Mesodermal cell (in vitro differentiated cells): ENCODE results near the gene DGAT2.
"Not testable (repeated sequence)": the region's sequence is repeated elsewhere in the genome, so short reads cannot be mapped to it uniquely, and the experiment has no call there.

Experiments used
- H3K27ac ChIP-seq: 2 replicates; pipeline ENCODE4 v1.7.0; 2013; ENCODE audit warnings: mild to moderate bottlenecking, low read depth, low read length, moderate library complexity; ENCODE audit not compliant: severe bottlenecking
- H3K36me3 ChIP-seq: 2 replicates; pipeline ENCODE4 v1.7.1; 2013; ENCODE audit warnings: mild to moderate bottlenecking, low read length, moderate library complexity; ENCODE audit not compliant: control insufficient read depth, insufficient read depth
- H3K4me1 ChIP-seq: one replicate; pipeline ENCODE4 v1.7.1; 2013; ENCODE audit warnings: mild to moderate bottlenecking, low read length; ENCODE audit not compliant: insufficient read depth, control insufficient read depth, poor library complexity, severe bottlenecking
- H3K4me3 ChIP-seq: 2 replicates; pipeline ENCODE4 v1.7.0; 2013; ENCODE audit warnings: low read length, control low read depth, mild to moderate bottlenecking; ENCODE audit not compliant: insufficient read depth, poor library complexity, severe bottlenecking; ENCODE audit errors: extremely low read depth
- H3K9me3 ChIP-seq: 2 replicates; pipeline ENCODE4 v1.7.1; 2013; ENCODE audit warnings: mild to moderate bottlenecking, low read length, moderate library complexity; ENCODE audit not compliant: control insufficient read depth
- WGBS, 2 experiments: methylation state at CpG; one replicate each; pipeline ENCODE4 v1.1.5; 2013; ENCODE audit warnings: missing lambda C conversion rate in 2 of 2; ENCODE audit not compliant: insufficient coverage in 2 of 2; 5-methylcytosine and 5-hydroxymethylcytosine counted together

Gene DGAT2

DNA sequence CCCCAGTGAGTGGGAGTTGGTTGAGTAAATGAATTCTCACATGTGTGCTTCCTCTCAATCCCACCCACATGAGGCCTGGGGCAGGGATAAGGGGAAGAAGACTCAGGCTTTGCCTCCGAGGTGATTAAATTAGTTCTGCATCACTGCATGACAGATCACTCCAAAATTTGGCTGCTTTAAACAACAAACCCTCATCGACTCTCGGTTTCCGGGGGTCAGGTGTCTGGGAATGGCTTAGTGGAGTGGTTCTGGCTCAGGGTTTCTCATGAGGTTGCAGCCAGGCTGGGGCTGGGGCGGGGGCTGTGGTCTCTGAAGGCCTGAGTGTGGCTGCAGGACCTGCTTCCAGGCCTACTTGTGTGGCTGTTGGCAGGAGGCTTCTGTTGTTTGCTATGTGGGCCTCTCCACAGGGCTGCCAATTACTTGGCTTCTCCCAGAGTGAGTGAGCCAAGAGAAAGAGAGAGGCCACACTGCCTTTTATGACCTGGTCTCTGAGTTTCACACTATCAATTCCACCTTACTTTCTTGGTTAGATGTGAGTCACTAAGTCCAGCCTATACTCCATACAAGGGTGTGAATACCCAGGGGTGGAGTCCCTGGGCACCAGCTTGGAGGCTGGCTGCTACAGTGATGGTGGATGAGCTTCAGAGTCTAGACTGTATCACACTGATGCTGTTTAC, 35.0 kb upstream of the DGAT2 start:
- no peak overlapping the region for H3K4me3 ChIP-seq
- no peaks in the 10 kb centered on the region for H3K9me3 ChIP-seq
- 78 to 100% methylated on average over 1 to 3 of the region's 5 CpGs for WGBS, 2 experiments
- no peaks in the 10 kb centered on the region for H3K36me3 ChIP-seq
- H3K27ac ChIP-seq, result no peak overlapping the region
- no peaks in the 10 kb centered on the region for H3K4me1 ChIP-seq

DNA sequence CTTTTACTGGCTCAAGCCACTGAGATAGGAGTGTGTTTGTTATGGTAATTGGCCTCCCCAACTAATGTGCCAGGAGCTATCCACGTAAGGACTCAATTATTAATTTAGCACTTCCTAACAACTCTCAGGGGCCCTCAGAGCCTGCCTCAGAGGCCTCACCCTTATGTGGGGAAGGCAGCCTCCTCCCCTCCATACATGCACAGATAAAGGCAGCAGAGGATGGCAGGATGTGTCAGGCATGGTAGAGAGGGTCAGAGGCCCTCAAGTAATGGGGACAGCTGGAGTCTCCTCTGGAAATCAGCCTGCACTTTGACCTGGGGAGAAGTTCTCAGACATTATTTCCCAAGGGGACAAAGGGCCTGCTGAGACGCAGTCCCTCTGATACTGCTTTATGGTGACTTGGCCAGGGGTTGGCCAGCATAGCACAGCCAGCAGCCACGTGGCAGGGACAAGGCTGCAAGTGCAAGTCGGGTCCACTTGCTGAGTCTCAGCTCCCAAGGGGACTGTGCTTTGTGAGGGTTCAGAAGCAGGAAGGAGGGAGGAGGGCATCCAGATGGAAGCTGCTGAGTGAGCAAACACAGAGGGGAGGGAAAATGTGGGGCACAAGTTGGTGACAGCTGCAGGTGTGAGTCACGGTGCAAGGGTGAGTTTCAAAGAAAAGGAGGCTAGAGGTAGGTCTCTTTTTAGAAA, 33.9 kb upstream of the DGAT2 start:
- H3K36me3 ChIP-seq, result no peaks in the 10 kb centered on the region
- H3K27ac ChIP-seq, result no peak overlapping the region
- H3K4me3 ChIP-seq, result no peak overlapping the region
- no peaks in the 10 kb centered on the region for H3K4me1 ChIP-seq
- 91 to 93% methylated on average over 4 of the region's 5 CpGs for WGBS, 2 experiments
- peaks cover 2% of the 10 kb centered on the region for H3K9me3 ChIP-seq

DNA sequence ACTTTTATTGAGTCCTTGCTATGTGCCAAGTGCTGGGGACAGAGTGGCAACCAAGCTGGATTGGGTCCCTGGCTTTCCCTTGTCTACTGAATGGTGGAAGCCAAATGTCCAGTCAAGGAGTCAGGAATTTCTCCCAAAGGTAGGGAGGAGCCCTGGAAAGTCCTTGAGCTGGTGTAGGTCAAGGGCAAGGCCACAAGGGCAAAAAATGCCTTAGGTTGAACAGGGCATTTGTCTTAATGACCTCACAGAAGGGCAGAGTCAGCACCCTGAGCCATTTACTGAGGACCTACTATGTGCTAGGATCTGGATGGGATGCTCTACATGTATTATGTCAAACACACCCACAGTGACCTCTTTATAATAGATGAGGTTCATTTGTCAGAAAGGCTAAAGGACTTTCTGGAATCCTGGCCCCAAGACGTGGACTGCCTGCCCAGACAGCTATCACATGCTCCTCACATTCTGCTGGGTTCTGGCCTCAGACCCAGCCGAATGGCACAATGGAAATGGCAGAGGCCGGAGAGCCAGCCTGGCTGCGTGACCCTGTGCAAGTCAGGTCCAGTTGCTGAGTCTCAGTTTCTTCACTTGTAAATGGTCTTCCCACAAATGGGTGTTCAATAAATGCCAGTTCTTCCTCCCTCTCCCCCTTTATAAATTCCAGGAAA, 33.3 kb upstream of the DGAT2 start:
- no peak overlapping the region for H3K4me3 ChIP-seq
- no peaks in the 10 kb centered on the region for H3K36me3 ChIP-seq
- no peak overlapping the region for H3K27ac ChIP-seq
- no peaks in the 10 kb centered on the region for H3K4me1 ChIP-seq
- 96 to 100% methylated on average over 3 to 4 of the region's 4 CpGs for WGBS, 2 experiments
- peaks cover 2% of the 10 kb centered on the region for H3K9me3 ChIP-seq

DNA sequence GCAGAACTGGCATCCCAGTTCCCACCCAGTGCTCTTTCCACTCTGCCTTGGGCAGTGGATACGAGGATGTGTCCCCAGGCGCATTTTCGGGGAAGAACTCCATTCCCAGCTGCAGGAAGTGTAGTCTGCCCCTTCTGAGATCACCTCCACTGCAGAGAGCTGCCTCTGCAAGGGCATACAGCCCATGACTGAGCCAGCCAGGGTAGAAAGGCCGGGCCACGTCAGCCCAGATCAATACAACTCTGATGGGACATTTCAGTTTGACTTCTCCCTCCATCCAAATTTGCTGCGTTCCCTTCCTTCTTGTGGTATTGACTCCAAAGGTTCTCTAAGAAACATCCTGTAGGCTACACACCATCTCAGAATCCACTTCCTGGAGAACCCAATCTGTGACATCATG, 31.3 kb upstream of the DGAT2 start:
- Histone ChIP-seq H3K4me1 (no peaks in the 10 kb centered on the region), H3K27ac (no peak overlapping the region), H3K36me3 (no peaks in the 10 kb centered on the region), H3K4me3 (no peak overlapping the region), H3K9me3 (peaks cover 2% of the 10 kb centered on the region)
- WGBS, 2 experiments, result 92 to 93% methylated on average over 4 to 6 of the region's 6 CpGs

DNA sequence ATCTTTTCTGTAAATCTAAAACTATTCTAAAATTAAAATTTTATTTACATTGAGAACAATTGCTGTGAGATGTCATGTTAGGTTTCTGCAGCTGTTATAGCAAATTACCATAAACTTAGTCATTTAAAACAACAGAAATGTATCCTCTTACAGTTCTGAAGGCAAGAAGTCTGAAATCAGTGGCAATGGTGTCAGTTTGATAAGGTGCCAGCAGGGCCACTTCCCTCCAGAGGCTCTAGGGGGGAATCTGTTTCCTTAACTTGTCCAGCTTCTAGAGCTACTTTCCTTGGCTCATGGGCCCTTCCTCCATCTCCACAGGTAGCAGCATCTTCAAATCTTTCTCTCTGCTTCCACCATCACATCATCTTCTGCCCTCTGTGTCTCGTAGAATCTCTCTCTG, 27.9 kb upstream of the DGAT2 start:
- WGBS, 2 experiments, result 87 to 90% methylated on average over 1 of the region's 1 CpG
- Histone ChIP-seq H3K4me1 (no peaks in the 10 kb centered on the region), H3K9me3 (peaks cover 2% of the 10 kb centered on the region), H3K27ac (no peak overlapping the region), H3K4me3 (no peak overlapping the region), H3K36me3 (no peaks in the 10 kb centered on the region)

DNA sequence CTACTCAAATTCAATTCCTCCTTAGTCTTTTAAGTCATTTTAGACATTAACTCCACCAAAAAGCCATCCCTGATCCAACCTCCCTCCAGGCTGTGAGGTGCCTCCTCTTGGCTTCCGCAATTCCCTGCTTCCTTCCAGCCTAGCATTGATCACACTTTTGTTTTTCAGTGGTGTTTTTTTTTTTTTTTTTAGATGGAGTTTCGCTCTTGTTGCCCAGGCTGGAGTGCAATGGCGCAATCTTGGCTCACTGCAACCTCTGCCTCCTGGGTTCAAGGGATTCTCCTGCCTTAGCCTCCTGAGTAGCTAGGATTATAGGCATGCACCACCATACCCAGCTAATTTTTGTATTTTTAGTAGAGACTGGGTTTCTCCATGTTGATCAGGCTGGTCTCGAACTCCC, 25.4 kb upstream of the DGAT2 start:
- H3K4me1 ChIP-seq, H3K27ac ChIP-seq, H3K9me3 ChIP-seq, H3K36me3 ChIP-seq, H3K4me3 ChIP-seq: not testable (repeated sequence)
- 67 to 94% methylated on average over 1 to 2 of the region's 4 CpGs for WGBS, 2 experiments

DNA sequence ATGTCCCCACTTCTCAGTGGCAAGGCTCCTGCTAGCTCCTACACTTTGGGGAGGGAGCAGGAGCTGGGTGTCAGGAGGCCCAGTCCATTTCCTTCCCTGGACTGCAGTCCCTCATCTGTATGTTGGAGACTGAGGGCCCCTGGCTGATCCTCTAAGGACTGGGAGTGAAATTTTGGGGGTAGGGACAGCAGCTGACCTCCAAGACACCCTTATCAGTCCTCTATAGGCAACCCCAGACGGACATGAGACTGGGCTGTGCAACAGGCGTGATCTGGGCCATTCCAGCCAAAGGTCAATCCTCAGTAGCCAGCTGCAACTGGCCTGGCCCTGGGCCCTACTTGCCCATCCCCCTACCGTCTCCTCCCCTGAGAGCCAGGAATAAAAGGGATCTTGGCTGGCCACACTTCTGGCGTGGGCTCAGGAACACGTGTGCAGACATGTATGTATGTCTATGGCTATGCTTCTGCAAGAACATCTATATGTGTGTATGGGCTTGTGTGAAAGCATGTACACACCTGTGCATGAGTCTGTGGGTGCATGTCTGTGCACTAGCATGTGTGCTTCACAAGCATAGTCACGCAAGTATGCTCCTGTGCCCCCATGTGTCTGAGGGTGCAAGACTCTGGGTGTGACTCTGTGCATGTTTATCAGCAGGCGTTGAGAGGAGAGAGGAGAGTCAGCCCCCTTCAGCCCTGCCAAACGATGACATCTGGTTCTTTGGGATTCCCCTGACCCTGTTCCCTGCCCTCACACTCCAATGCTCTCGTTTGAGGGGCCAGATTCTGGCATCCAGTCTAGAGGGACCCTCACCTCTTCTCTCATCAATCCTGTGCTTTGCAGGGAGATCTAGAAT, 24.6 kb upstream of the DGAT2 start:
- WGBS, 2 experiments, result 73 to 80% methylated on average over 5 to 9 of the region's 9 CpGs
- H3K4me1 ChIP-seq, result no peaks in the 10 kb centered on the region
- H3K36me3 ChIP-seq, result no peaks in the 10 kb centered on the region
- H3K4me3 ChIP-seq, result no peak overlapping the region
- H3K27ac ChIP-seq, result no peak overlapping the region
- peaks cover 2% of the 10 kb centered on the region for H3K9me3 ChIP-seq

DNA sequence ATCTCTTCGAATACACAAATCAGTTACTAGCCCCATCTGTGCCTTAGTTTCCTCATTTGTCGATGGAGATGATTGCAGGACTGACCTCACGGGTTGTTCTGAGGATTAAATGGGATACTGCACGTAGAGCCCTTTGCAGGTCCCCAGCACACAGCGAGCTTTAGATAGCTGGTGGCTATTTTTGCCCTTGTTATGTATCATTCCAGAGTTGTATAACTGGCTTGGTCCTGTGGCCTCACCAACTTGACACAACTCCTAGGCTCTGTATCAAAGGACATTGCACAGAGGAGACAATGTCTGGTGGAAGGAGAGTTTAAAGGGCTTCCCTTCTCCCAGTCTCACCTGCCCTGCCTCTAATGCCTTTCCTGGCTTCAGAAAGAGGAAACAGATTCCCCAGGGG, 22.8 kb upstream of the DGAT2 start:
- Histone ChIP-seq H3K36me3 (no peaks in the 10 kb centered on the region), H3K4me3 (no peak overlapping the region), H3K27ac (no peak overlapping the region), H3K9me3 (no peaks in the 10 kb centered on the region), H3K4me1 (no peaks in the 10 kb centered on the region)
- 78 to 93% methylated on average over 4 to 5 of the region's 5 CpGs for WGBS, 2 experiments

DNA sequence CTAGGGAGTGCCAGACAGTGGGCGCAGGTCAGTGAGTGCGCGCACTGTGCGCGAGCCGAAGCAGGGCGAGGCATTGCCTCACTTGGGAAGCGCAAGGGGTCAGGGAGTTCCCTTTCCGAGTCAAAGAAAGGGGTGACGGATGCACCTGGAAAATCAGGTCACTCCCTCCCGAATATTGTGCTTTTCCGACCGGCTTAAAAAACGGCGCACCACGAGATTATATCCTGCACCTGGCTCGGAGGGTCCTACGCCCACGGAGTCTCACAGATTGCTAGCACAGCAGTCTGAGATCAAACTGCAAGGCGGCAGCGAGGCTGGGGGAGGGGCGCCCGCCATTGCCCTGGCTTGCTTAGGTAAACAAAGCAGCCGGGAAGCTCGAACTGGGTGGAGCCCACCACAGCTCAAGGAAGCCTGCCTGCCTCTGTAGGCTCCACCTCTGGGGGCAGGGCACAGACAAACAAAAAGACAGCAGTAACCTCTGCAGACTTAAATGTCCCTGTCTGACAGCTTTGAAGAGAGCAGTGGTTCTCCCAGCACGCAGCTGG, 19.8 kb upstream of the DGAT2 start:
- H3K9me3 ChIP-seq, H3K4me3 ChIP-seq, H3K27ac ChIP-seq, H3K4me1 ChIP-seq, H3K36me3 ChIP-seq: not testable (repeated sequence)
- no CpG with 5 or more reads among the region's 26 CpGs for WGBS, 2 experiments

DNA sequence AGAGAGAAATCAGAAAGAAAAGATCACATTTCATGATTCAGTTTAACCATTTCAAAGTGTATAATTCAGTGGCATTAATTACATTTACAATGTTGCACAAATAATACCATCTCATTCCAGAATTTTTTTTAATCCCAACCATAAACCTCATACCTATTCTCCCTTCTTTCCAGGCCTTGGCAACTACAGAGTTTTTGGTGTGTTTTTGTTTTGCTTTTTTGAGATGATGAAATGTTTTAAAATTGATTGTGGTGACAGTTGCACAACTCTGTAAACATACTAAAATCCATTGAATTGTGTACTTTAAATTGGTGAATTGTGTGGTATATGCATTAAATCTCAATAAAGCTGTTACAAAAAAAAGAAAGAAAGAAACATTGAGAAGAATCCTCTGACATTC, 13.6 kb upstream of the DGAT2 start:
- not testable (repeated sequence) for H3K36me3 ChIP-seq, H3K27ac ChIP-seq, H3K4me3 ChIP-seq, H3K9me3 ChIP-seq, H3K4me1 ChIP-seq
